CD14-positive monocyte (primary cell): ENCODE measurements around the gene FKBP6. TPM values are rescaled to one million over a fixed set of nuclear protein-coding genes. Genes with fewer than 3 reads are reported as not detected.
"Not testable (repeated sequence)": the region's sequence is repeated elsewhere in the genome, so short reads cannot be mapped to it uniquely, and the experiment has no call there.

Experiments used
- DNase-seq, 3 donors: peaks; one replicate each; pipeline ENCODE4 v3.0.0-alpha.2; 2011 to 2022
- H2AFZ ChIP-seq: 2 replicates; pipeline ENCODE4 v1.6.0; 2012; ENCODE audit warnings: mild to moderate bottlenecking, low read depth, low read length, inconsistent platforms; ENCODE audit not compliant: insufficient read depth, poor library complexity, severe bottlenecking
- H3K27ac ChIP-seq, 2 donors: 1 replicate in 1 of 2; 2 replicates in 1 of 2; pipeline ENCODE4 v1.5.1; 2012 to 2013; ENCODE audit warnings: low read length in 2 of 2, control low read depth in 1 of 2, inconsistent platforms in 1 of 2, low read depth in 1 of 2, mild to moderate bottlenecking in 1 of 2
- H3K27me3 ChIP-seq, 2 donors: one replicate each; pipeline versions ENCODE4 v1.6.0 to v1.6.1; 2011 to 2013; ENCODE audit warnings: low read length in 2 of 2; ENCODE audit not compliant: control insufficient read depth in 2 of 2, insufficient read depth in 2 of 2
- H3K36me3 ChIP-seq, 2 donors: replicated peaks in 1 of 2; 1 replicate in 1 of 2; 2 replicates in 1 of 2; pipeline versions ENCODE4 v1.5.1 to v1.6.1; 2012 to 2013; ENCODE audit warnings: low read length in 2 of 2, control low read depth in 1 of 2, inconsistent platforms in 1 of 2, mild to moderate bottlenecking in 1 of 2; ENCODE audit not compliant: insufficient read depth in 2 of 2, control insufficient read depth in 1 of 2
- H3K4me1 ChIP-seq, 2 donors: 1 replicate in 1 of 2; 2 replicates in 1 of 2; pipeline versions ENCODE4 v1.5.1 to v1.6.1; 2012 to 2013; ENCODE audit warnings: low read length in 2 of 2, control low read depth in 1 of 2, inconsistent platforms in 1 of 2, mild to moderate bottlenecking in 1 of 2, moderate library complexity in 1 of 2; ENCODE audit not compliant: insufficient read depth in 2 of 2, control insufficient read depth in 1 of 2
- H3K4me2 ChIP-seq: replicated peaks from 2 replicates; pipeline ENCODE3; 2012; ENCODE audit warnings: low read length, moderate library complexity, mild to moderate bottlenecking; ENCODE audit not compliant: poor library complexity, severe bottlenecking; ENCODE audit errors: extremely low read depth
- H3K4me3 ChIP-seq, 3 experiments: fragments of 200-600 bp in 1 of 3; sonication (generic) in 1 of 3; replicated peaks in 1 of 3; 1 replicate in 2 of 3; 2 replicates in 1 of 3; pipeline ENCODE4 v1.5.1; 2011 to 2013; ENCODE audit warnings: low read length in 3 of 3, mild to moderate bottlenecking in 3 of 3, control low read depth in 2 of 3, low read depth in 2 of 3, inconsistent platforms in 1 of 3, moderate library complexity in 1 of 3
- H3K79me2 ChIP-seq: 2 replicates; pipeline ENCODE4 v1.6.0; 2012; ENCODE audit warnings: mild to moderate bottlenecking, control low read depth, inconsistent platforms, low read length, moderate library complexity; ENCODE audit not compliant: insufficient read depth
- H3K9ac ChIP-seq: 2 replicates; pipeline ENCODE4 v1.6.0; 2017; ENCODE audit warnings: low read length, mild to moderate bottlenecking; ENCODE audit not compliant: insufficient read depth, poor library complexity, severe bottlenecking
- H3K9me3 ChIP-seq, 2 donors: replicated peaks in 1 of 2; 1 replicate in 1 of 2; 2 replicates in 1 of 2; pipeline versions ENCODE4 v1.5.1 to v1.6.1; 2012 to 2013; ENCODE audit warnings: low read length in 2 of 2, control low read depth in 1 of 2; ENCODE audit not compliant: control insufficient read depth in 1 of 2, insufficient read depth in 1 of 2
- H4K20me1 ChIP-seq: 2 replicates; pipeline ENCODE4 v1.6.0; 2012; ENCODE audit warnings: mild to moderate bottlenecking, low read length, control low read depth, moderate library complexity; ENCODE audit not compliant: insufficient read depth
- H3K27ac Mint-ChIP-seq, 7 donors: one replicate each; pipeline ENCODE4 v1.8.0; 2020; ENCODE audit warnings: mild to moderate bottlenecking in 7 of 7, mixed read lengths in 7 of 7, moderate library complexity in 6 of 7, inconsistent platforms in 2 of 7
- H3K27me3 Mint-ChIP-seq, 3 donors: one replicate each; pipeline ENCODE4 v1.8.0; 2021 to 2022; ENCODE audit warnings: low read depth in 3 of 3, mild to moderate bottlenecking in 3 of 3, mixed read lengths in 3 of 3, moderate library complexity in 3 of 3, inconsistent platforms in 1 of 3
- H3K36me3 Mint-ChIP-seq, 2 donors: one replicate each; pipeline ENCODE4 v1.8.0; 2020; ENCODE audit warnings: mixed read lengths in 2 of 2, inconsistent platforms in 1 of 2, mild to moderate bottlenecking in 1 of 2
- H3K4me1 Mint-ChIP-seq: one replicate; pipeline ENCODE4 v1.8.0; 2020; ENCODE audit warnings: mild to moderate bottlenecking, mixed read lengths
- H3K4me3 Mint-ChIP-seq, 2 donors: one replicate each; pipeline ENCODE4 v1.8.0; 2020; ENCODE audit warnings: mild to moderate bottlenecking in 2 of 2, mixed read lengths in 2 of 2, moderate library complexity in 1 of 2
- H3K9me3 Mint-ChIP-seq, 7 donors: one replicate each; pipeline ENCODE4 v1.8.0; 2020 to 2022; ENCODE audit warnings: mixed read lengths in 7 of 7, mild to moderate bottlenecking in 6 of 7, moderate library complexity in 6 of 7, inconsistent platforms in 2 of 7
- CTCF ChIP-seq: fragments of 200-600 bp; IDR thresholded peaks from one replicate; pipeline ENCODE4 v1.8.0; 2022; ENCODE audit warnings: antibody characterized with exemption, mild to moderate bottlenecking
- WGBS: methylation state at CpG from one replicate; pipeline ENCODE4 v1.1.5; 2013; ENCODE audit warnings: missing lambda C conversion rate; ENCODE audit not compliant: insufficient coverage; 5-methylcytosine and 5-hydroxymethylcytosine counted together
- intact Hi-C, 2 donors: fragments of 100-400 bp; cut with micrococcal nuclease; formaldehyde crosslinking; loops; one replicate each; pipeline versions ENCODE4 v1.15.0 to v1.15.1; 2023
- polyA plus RNA-seq, 3 donors: library from polyadenylated mRNA; depleted of rRNA in 1 of 3; unstranded in 2 of 3; stranded (reverse) in 1 of 3; fragments of 300-500 nt in 2 of 3; fragments of >200 nt in 1 of 3; fragmentation: Illumina TruSeq in 2 of 3; gene quantifications; 1 replicate in 2 of 3; 2 replicates in 1 of 3; pipeline ENCODE4 v1.2.3, GENCODE V29; 2012 to 2021

FKBP6 gene
- polyA plus RNA-seq, 3 donors = 0.17 TPM; not detected in 2

GRCh38 chr7:73308665-73309214 lies 19.2 kb upstream of the FKBP6 start, which contains the start of gene NSUN5:
Gene NSUN5 (minus strand): TSS chr7:73308826. CDS start chr7:73308790, 36 bp downstream.
- no peaks in the 10 kb centered on the region for H3K27me3 ChIP-seq
- peak within 1 kb of the TSS; percentile 65 to 89 (median 82) for H3K4me3 ChIP-seq
- DNase-seq = peak; percentile 78 to 86 (median 86)
- Mint-ChIP-seq H3K4me1 (peaks cover 42% of the 10 kb centered on the region), H3K4me3 (peak within 1 kb of the TSS; percentile 94 to 95), H3K36me3 (peaks cover 28 to 30% of the 10 kb centered on the region in 2 donors), H3K9me3 (no peaks in the 10 kb centered on the region), H3K27me3 (no peaks in the 10 kb centered on the region), H3K27ac (peak within 1 kb of the TSS; percentile 69 to 89 (median 85))
- peak within 1 kb of the TSS; percentile 89 for H2AFZ ChIP-seq
- H3K4me2 ChIP-seq = peak within 1 kb of the TSS; percentile 83
- peaks cover 20% of the 10 kb centered on the region for H3K79me2 ChIP-seq
- peaks cover 29 to 43% of the 10 kb centered on the region in 2 donors for H3K4me1 ChIP-seq
- H3K9me3 ChIP-seq = no peaks in the 10 kb centered on the region
- intact Hi-C loops = no loop called here
- peaks cover 12% of the 10 kb centered on the region for H4K20me1 ChIP-seq
- TF ChIP-seq CTCF = no peak
- 0% methylated on average over 25 of the region's 40 CpGs for WGBS
- peak within 1 kb of the TSS; percentile 16 to 66 for H3K27ac ChIP-seq
- H3K9ac ChIP-seq = peak within 1 kb of the TSS; percentile 72
- H3K36me3 ChIP-seq = peaks cover 20 to 26% of the 10 kb centered on the region in 2 donors

- H3K27me3 Mint-ChIP-seq, H3K9ac ChIP-seq, DNase-seq, intact Hi-C loops, H3K27me3 ChIP-seq, H2AFZ ChIP-seq, H3K27ac ChIP-seq, H3K4me3 ChIP-seq, H3K4me3 Mint-ChIP-seq, H4K20me1 ChIP-seq, H3K4me2 ChIP-seq, H3K9me3 ChIP-seq, H3K9me3 Mint-ChIP-seq, H3K36me3 ChIP-seq: not testable (repeated sequence)
- WGBS = 95% methylated on average over 5 of the region's 7 CpGs
- Mint-ChIP-seq H3K4me1 (peaks cover 28% of the 10 kb centered on the region), H3K36me3 (peaks cover 8 to 11% of the 10 kb centered on the region in 2 donors), H3K27ac (peak overlapping the region in 1 of 7 donors; percentile 53)
- H3K4me1 ChIP-seq = peaks cover 14 to 22% of the 10 kb centered on the region in 2 donors
- peaks cover 20% of the 10 kb centered on the region for H3K79me2 ChIP-seq
These were observed 16.5 kb upstream of the FKBP6 start for GRCh38 chr7:73311421-73311820.
